Measurements from ENCODE around the gene NLN.

Gene NLN

GRCh38 chr5:65873181-65873750, 151.3 kb downstream of the NLN start:
- DNase-seq (ENCODE audit: low read depth): no peak

GRCh38 chr5:65874241-65874640, 152.2 kb downstream of the NLN start:
- DNase-seq (ENCODE audit: low read depth): no peak

- no peak for DNase-seq (ENCODE audit: low read depth)
Measured at GRCh38 chr5:65876496-65876895, 154.5 kb downstream of the NLN start.

- DNase-seq (ENCODE audit: low read depth): no peak
Measured at GRCh38 chr5:65876970-65877369, 155.0 kb downstream of the NLN start.

Measured in stimulated activated CD4-positive, alpha-beta T cell treated with anti-CD3 and anti-CD28 coated beads, Interleukin-2, amount 100 ng/mL, for 4 hours (primary cell).